ENCODE measurements around the gene RNF212.

Gene RNF212

DNA sequence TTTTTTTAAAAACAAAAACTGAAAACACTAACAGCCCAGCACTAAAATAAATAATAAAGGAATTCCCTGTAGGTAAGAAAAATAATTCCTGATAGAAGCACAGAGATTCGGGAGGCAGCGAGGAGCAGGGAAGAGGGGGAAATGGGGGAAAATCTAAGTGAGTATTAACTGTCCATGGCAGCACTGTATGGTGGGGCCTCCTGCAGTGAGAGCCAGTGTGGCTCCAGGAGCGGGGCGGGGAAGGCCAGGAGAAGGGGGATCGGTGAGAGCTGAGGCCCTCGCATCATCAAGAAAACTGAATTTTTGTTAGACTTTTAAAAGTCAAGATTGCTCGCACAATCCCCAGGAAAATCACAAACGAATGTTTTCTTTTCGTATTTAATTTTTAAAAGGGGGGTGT is 14.1 kb downstream of the RNF212 start:
- H3K4me3 ChIP-seq (ENCODE audit: low read depth in 1 of 2, low read length in 1 of 2) = no peak overlapping the region
- H3K9me3 ChIP-seq = no peaks in the 10 kb centered on the region
- no peaks in the 10 kb centered on the region for H3K4me1 ChIP-seq (ENCODE audit: control insufficient read depth in 1 of 2, insufficient read depth in 1 of 2, low read depth in 1 of 2, low read length in 1 of 2)
- no peak overlapping the region for H3K27ac ChIP-seq
- H3K36me3 ChIP-seq = no peaks in the 10 kb centered on the region
- TF ChIP-seq, protein P1, sequence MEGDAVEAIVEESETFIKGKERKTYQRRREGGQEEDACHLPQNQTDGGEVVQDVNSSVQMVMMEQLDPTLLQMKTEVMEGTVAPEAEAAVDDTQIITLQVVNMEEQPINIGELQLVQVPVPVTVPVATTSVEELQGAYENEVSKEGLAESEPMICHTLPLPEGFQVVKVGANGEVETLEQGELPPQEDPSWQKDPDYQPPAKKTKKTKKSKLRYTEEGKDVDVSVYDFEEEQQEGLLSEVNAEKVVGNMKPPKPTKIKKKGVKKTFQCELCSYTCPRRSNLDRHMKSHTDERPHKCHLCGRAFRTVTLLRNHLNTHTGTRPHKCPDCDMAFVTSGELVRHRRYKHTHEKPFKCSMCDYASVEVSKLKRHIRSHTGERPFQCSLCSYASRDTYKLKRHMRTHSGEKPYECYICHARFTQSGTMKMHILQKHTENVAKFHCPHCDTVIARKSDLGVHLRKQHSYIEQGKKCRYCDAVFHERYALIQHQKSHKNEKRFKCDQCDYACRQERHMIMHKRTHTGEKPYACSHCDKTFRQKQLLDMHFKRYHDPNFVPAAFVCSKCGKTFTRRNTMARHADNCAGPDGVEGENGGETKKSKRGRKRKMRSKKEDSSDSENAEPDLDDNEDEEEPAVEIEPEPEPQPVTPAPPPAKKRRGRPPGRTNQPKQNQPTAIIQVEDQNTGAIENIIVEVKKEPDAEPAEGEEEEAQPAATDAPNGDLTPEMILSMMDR (IDR thresholded peaks at IDR 0.05) = no peak
- H3K27me3 ChIP-seq = peaks cover 4% of the 10 kb centered on the region

DNA sequence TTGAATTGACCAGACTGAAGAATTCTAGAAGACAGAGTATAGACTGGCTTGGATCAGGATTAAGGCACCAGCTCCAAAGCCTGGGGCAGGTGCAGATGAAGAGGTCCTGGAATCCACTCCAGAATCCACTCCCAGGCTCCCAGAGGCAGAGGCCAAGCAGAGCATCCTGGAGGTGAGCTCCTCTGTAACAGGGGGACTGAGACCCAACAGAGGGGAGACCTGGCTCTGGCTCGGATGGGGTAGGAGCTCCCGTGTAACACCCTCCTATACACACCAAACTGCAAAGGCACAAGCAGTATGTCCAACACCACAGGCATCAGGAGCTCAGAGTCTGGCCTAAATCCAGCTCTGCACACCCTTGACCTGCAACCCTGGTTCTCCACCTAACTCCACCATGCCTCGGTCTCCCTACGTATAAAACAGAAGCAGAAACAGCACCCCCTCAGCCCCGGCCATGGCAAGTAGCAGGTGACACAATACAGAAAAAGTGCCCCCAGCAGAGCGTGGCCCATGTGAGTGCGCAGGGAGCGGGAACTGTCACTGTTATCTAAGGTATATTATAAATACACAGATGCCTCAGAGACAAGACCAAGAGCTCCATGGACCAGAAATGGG is 14.9 kb downstream of the RNF212 start:
- Histone ChIP-seq H3K27ac (no peak overlapping the region), H3K27me3 (peaks cover 4% of the 10 kb centered on the region), H3K9me3 (no peaks in the 10 kb centered on the region), H3K36me3 (no peaks in the 10 kb centered on the region), H3K4me3 (ENCODE audit: low read depth in 1 of 2, low read length in 1 of 2) (no peak overlapping the region), H3K4me1 (ENCODE audit: control insufficient read depth in 1 of 2, insufficient read depth in 1 of 2, low read depth in 1 of 2, low read length in 1 of 2) (no peaks in the 10 kb centered on the region)
- TF ChIP-seq, protein P1 (IDR thresholded peaks at IDR 0.05) = no peak

DNA sequence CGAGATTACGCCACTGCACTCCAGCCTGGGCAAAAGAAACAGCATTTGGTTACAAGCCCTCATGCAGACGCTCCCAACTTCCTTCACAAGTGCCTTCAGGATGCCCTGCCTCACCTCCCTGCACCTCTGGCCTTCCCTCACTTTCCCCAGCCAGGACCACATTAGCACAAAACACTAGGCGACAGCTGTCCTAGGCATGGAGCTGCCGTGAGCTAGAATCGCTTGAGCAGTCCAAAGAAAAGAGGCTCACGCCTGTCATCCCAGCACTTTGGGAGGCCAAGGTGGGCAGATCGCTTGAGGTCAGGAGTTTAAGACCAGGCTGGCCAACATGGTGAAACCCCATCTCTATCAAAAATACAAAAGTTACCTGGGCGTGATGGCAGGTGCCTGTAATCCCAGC is 15.8 kb downstream of the RNF212 start:
- H3K36me3 ChIP-seq = no peaks in the 10 kb centered on the region
- H3K4me3 ChIP-seq (ENCODE audit: low read depth in 1 of 2, low read length in 1 of 2) = no peak overlapping the region
- H3K4me1 ChIP-seq (ENCODE audit: control insufficient read depth in 1 of 2, insufficient read depth in 1 of 2, low read depth in 1 of 2, low read length in 1 of 2) = no peaks in the 10 kb centered on the region
- no peaks in the 10 kb centered on the region for H3K9me3 ChIP-seq
- H3K27me3 ChIP-seq = peaks cover 4% of the 10 kb centered on the region
- H3K27ac ChIP-seq = no peak overlapping the region
- TF ChIP-seq, protein P1 (IDR thresholded peaks at IDR 0.05) = no peak

DNA sequence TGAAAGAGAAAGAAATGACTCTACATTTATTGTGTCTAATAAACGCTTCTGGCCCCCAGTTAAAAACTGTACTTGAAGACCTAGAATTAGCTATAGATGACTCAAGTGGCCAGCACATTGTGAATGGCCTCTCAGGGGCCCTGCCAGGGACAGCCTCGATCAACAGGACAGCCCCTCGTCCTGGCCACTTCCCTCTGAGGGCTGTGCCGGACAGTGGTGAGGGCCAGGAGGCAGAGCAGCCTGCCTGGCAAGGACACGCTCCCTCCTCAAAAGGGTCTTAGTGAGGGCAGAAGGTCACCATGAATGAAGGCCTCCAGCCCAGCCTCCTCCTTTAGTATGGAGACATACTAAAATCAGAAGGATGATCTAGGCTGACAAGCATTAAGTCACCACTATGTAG is 16.5 kb downstream of the RNF212 start:
- Histone ChIP-seq H3K9me3 (no peaks in the 10 kb centered on the region), H3K4me3 (ENCODE audit: low read depth in 1 of 2, low read length in 1 of 2) (no peak overlapping the region), H3K36me3 (no peaks in the 10 kb centered on the region), H3K27me3 (peaks cover 3% of the 10 kb centered on the region), H3K27ac (no peak overlapping the region), H3K4me1 (ENCODE audit: control insufficient read depth in 1 of 2, insufficient read depth in 1 of 2, low read depth in 1 of 2, low read length in 1 of 2) (no peaks in the 10 kb centered on the region)
- TF ChIP-seq, protein P1 (IDR thresholded peaks at IDR 0.05) = no peak

DNA sequence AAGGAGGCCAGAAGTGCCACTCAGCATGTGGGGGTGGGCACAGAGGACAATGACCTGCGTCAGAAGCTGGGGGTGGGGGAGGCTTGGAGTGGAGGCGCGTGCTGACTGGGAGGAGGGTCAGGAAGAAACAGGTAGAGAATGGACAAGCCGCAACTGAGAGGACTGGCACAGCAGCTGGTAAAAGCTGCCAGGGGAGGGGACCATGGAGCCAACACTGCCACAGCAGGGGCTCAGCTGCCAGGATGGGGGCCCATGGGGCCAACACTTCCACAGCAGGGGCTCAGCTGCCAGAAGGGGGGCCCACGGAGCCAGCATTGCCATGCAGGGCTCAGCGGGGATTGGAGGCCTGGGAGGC is 19.1 kb downstream of the RNF212 start:
- Histone ChIP-seq H3K4me3 (ENCODE audit: low read depth in 1 of 2, low read length in 1 of 2) (no peak overlapping the region), H3K27me3 (no peaks in the 10 kb centered on the region), H3K4me1 (ENCODE audit: control insufficient read depth in 1 of 2, insufficient read depth in 1 of 2, low read depth in 1 of 2, low read length in 1 of 2) (no peaks in the 10 kb centered on the region), H3K27ac (no peak overlapping the region), H3K9me3 (no peaks in the 10 kb centered on the region), H3K36me3 (no peaks in the 10 kb centered on the region)
- TF ChIP-seq, protein P1 (IDR thresholded peaks at IDR 0.05) = no peak

Data from neutrophil (primary cell).